SK-N-SH treated with all-trans-retinoic acid at 6 μM for 48 hours (cell line): ENCODE results near the gene CALML6.

Source experiments
- ATAC-seq: fragments of 200-7000 bp; cut with Tn5 transposase; 3 replicates; pipeline ENCODE4 v1.9.1; 2020; ENCODE audit warnings: mild to moderate bottlenecking, moderate library complexity
- BACH2 ChIP-seq: fragments of 250-450 bp; sonication (Bioruptor Pico); IDR thresholded peaks from 2 replicates; pipeline ENCODE4 v1.9.0; 2021; ENCODE audit warnings: mild to moderate bottlenecking, borderline replicate concordance
- CREB5 ChIP-seq: fragments of 250-450 bp; sonication (Bioruptor Pico); IDR thresholded peaks from 2 replicates; pipeline ENCODE4 v1.5.1; 2020; ENCODE audit warnings: low read depth, mild to moderate bottlenecking, moderate library complexity
- CSDC2 ChIP-seq: fragments of 250-450 bp; sonication (Bioruptor Pico); IDR thresholded peaks from 2 replicates; pipeline ENCODE4 v1.5.0; 2020; ENCODE audit warnings: mild to moderate bottlenecking, moderate library complexity
- CSRNP3 ChIP-seq: fragments of 250-450 bp; sonication (Bioruptor Pico); IDR thresholded peaks from 2 replicates; pipeline ENCODE4 v1.5.1; 2021; ENCODE audit warnings: mild to moderate bottlenecking, moderate library complexity
- GLIS3 ChIP-seq: fragments of 250-450 bp; sonication (Bioruptor Pico); IDR thresholded peaks from 2 replicates; pipeline ENCODE4 v1.5.0; 2020; ENCODE audit warnings: mild to moderate bottlenecking, moderate library complexity
- OSR1 ChIP-seq: fragments of 250-450 bp; sonication (Bioruptor Pico); IDR thresholded peaks from 2 replicates; pipeline ENCODE4 v1.8.0; 2022; ENCODE audit warnings: moderate library complexity, mild to moderate bottlenecking, inconsistent platforms
- PATZ1 ChIP-seq: fragments of 250-450 bp; sonication (Bioruptor Pico); IDR thresholded peaks from 2 replicates; pipeline ENCODE4 v1.8.0; 2020; ENCODE audit warnings: mild to moderate bottlenecking, moderate library complexity, borderline replicate concordance
- POU6F1 ChIP-seq: fragments of 250-450 bp; sonication (Bioruptor Pico); IDR thresholded peaks from 2 replicates; pipeline ENCODE4 v1.8.0; 2021; ENCODE audit warnings: low read depth, mild to moderate bottlenecking, moderate library complexity, borderline replicate concordance
- PPARA ChIP-seq: fragments of 250-450 bp; sonication (Bioruptor Pico); IDR thresholded peaks from 2 replicates; pipeline ENCODE4 v1.5.0; 2020; ENCODE audit warnings: mild to moderate bottlenecking, borderline replicate concordance
- RARB ChIP-seq: fragments of 250-450 bp; sonication (Bioruptor Pico); IDR thresholded peaks from 2 replicates; pipeline ENCODE4 v1.8.0; 2021; ENCODE audit warnings: mild to moderate bottlenecking, moderate library complexity
- TCF4 ChIP-seq: fragments of 250-450 bp; sonication (Bioruptor Pico); IDR thresholded peaks from 2 replicates; pipeline ENCODE4 v1.8.0; 2021; ENCODE audit warnings: mild to moderate bottlenecking, moderate library complexity, borderline replicate concordance
- TOX ChIP-seq: fragments of 250-450 bp; sonication (Bioruptor Pico); IDR thresholded peaks from 2 replicates; pipeline ENCODE4 v1.8.0; 2021; ENCODE audit warnings: mild to moderate bottlenecking, moderate library complexity, borderline replicate concordance
- TSHZ2 ChIP-seq: fragments of 250-450 bp; sonication (Bioruptor Pico); IDR thresholded peaks from 2 replicates; pipeline ENCODE4 v1.5.0; 2020; ENCODE audit warnings: mild to moderate bottlenecking, moderate library complexity
- ZC3H10 ChIP-seq: fragments of 250-450 bp; sonication (Bioruptor Pico); IDR thresholded peaks from 2 replicates; pipeline ENCODE4 v1.5.1; 2021; ENCODE audit warnings: mild to moderate bottlenecking, moderate library complexity
- ZFP3 ChIP-seq: fragments of 250-450 bp; sonication (Bioruptor Pico); IDR thresholded peaks from 2 replicates; pipeline ENCODE4 v1.5.0; 2020; ENCODE audit warnings: mild to moderate bottlenecking, moderate library complexity
- ZFP30 ChIP-seq: fragments of 450-650 bp; formaldehyde crosslinking; IDR thresholded peaks from 2 replicates; pipeline ENCODE4 v1.5.0; 2022; ENCODE audit warnings: mild to moderate bottlenecking, moderate library complexity
- ZNF565 ChIP-seq: fragments of 450-650 bp; formaldehyde crosslinking; conservative IDR thresholded peaks from 2 replicates; pipeline ENCODE4 v1.5.0; 2020; ENCODE audit warnings: low read depth, mild to moderate bottlenecking, moderate library complexity
- ZNF70 ChIP-seq: fragments of 450-650 bp; formaldehyde crosslinking; IDR thresholded peaks from 2 replicates; pipeline ENCODE4 v1.5.0; 2020; ENCODE audit warnings: mild to moderate bottlenecking, moderate library complexity
- ZNF8 ChIP-seq: fragments of 450-650 bp; formaldehyde crosslinking; IDR thresholded peaks from 2 replicates; pipeline ENCODE4 v1.5.0; 2020; ENCODE audit warnings: mild to moderate bottlenecking, moderate library complexity

Gene CALML6

GRCh38 chr1:1894354-1895059 lies 20.6 kb upstream of the CALML6 start:
- no peak for ATAC-seq
- TF ChIP-seq POU6F1 (CRISPR knock-in tag) (no peak), ZFP30 (no peak)

DNA sequence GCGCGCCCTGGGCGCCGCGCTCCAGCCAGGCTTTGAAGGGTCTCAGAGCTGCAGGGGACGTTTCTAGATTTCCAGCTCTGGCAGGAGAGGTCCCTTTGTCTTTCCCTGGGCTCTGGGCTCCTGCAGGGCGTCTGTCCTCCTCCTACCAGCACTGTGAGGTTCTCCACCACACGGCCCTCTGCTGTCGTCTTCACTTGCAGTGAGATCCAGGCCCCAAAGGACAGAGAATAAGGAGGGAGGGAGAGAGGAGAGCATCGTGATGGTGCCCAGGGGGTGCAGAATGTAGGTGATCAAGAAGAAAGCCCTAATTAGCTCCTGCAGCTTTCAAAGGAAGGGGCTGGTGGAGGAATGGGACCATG lies 20.0 kb upstream of the CALML6 start:
- ATAC-seq, result no peak
- no peak for TF ChIP-seq CREB5
- TF ChIP-seq ZNF565 (CRISPR knock-in tag), result no peak
- TF ChIP-seq CSRNP3 (CRISPR knock-in tag), result no peak
- no peak for TF ChIP-seq OSR1 (CRISPR knock-in tag)
- TF ChIP-seq RARB (CRISPR knock-in tag), result no peak
- no peak for TF ChIP-seq ZNF70
- TF ChIP-seq CSDC2 (CRISPR knock-in tag), result no peak
- no peak for TF ChIP-seq PATZ1 (CRISPR knock-in tag)
- TF ChIP-seq GLIS3 (CRISPR knock-in tag), result no peak
- no peak for TF ChIP-seq TCF4
- no peak for TF ChIP-seq PPARA (CRISPR knock-in tag)
- TF ChIP-seq TOX (CRISPR knock-in tag), result no peak
- no peak for TF ChIP-seq ZFP3 (CRISPR knock-in tag)

GRCh38 chr1:1895456-1896336 lies 19.4 kb upstream of the CALML6 start:
- no peak for ATAC-seq
- TF ChIP-seq ZNF565 (CRISPR knock-in tag) (no peak), ZNF8 (CRISPR knock-in tag) (no peak)

DNA sequence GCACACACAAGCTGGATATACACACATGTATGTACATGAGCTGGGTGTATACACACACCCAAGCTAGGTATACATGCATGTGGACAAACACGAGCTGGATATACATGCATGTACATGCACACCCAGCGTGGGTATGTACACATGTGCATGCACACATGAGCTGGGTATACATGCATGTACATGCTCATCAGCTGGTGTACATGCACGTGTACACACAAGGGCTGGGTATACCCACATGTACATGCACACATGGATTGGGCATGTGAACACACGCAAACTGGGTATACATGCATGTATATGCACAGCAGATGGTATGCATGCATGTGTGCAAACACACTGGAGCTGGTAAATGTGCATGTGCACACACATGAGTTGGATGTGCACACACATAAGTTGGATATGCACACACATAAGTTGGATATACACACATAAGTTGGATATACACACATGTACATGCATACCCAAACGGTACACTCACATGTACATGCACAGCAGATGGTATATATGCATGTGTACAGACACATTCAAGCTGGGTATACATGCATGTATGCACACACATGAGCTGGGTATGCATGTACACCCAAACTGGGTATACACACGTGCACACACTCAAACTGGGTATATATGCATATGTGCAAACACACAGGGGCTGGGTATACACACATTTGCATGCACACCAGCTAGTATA lies 16.7 kb upstream of the CALML6 start:
- ATAC-seq, result no peak
- TF ChIP-seq TSHZ2 (no peak), BACH2 (no peak), PATZ1 (CRISPR knock-in tag) (no peak), ZNF70 (no peak), CSDC2 (CRISPR knock-in tag) (no peak), CREB5 (no peak), ZC3H10 (CRISPR knock-in tag) (no peak), TCF4 (no peak), PPARA (CRISPR knock-in tag) (no peak), OSR1 (CRISPR knock-in tag) (no peak)
